Sigmoid colon (tissue), 7 donors: ENCODE measurements around the gene GDF9. TPM values are rescaled to one million over a fixed set of nuclear protein-coding genes. Genes with fewer than 3 reads are reported as not detected.

Experiments
- DNase-seq: peaks from one replicate; pipeline ENCODE4 v3.0.0-alpha.2; 2019
- H3K27ac ChIP-seq, 4 donors: fragments of 200-600 bp; sonication (generic); one replicate each; pipeline ENCODE4 v1.5.1; 2016 to 2019; ENCODE audit warnings: mild to moderate bottlenecking in 1 of 4
- H3K27me3 ChIP-seq, 3 donors: fragments of 200-600 bp; sonication (generic); one replicate each; pipeline ENCODE4 v1.5.1; 2019; ENCODE audit warnings: mild to moderate bottlenecking in 1 of 3
- H3K36me3 ChIP-seq, 4 donors: fragments of 200-600 bp; sonication (generic); one replicate each; pipeline ENCODE4 v1.5.1; 2016 to 2019
- H3K4me1 ChIP-seq, 4 donors: fragments of 200-600 bp; sonication (generic); one replicate each; pipeline ENCODE4 v1.5.1; 2017 to 2019
- H3K4me3 ChIP-seq, 4 donors: fragments of 200-600 bp; sonication (generic); one replicate each; pipeline ENCODE4 v1.5.1; 2017 to 2019; ENCODE audit warnings: mild to moderate bottlenecking in 2 of 4, moderate library complexity in 1 of 4
- H3K9me3 ChIP-seq, 4 donors: fragments of 200-600 bp in 3 of 4; sonication (generic) in 3 of 4; one replicate each; pipeline versions ENCODE4 v1.5.1 to v1.6.1; 2013 to 2019
- EP300 ChIP-seq, 4 donors: sonication (generic); formaldehyde crosslinking; IDR thresholded peaks; one replicate each; pipeline ENCODE4 v1.6.1; 2017; ENCODE audit warnings: antibody characterized with exemption in 4 of 4
- POLR2A ChIP-seq, 2 donors: fragments of 450-650 bp; IDR thresholded peaks; one replicate each; pipeline ENCODE4 v1.6.1; 2016; ENCODE audit warnings: antibody characterized with exemption in 2 of 2, mild to moderate bottlenecking in 2 of 2, moderate library complexity in 2 of 2
- POLR2AphosphoS5 ChIP-seq, 4 donors: sonication (generic); formaldehyde crosslinking; IDR thresholded peaks; one replicate each; pipeline ENCODE4 v1.6.1; 2017; ENCODE audit warnings: antibody characterized with exemption in 4 of 4
- WGBS, 2 donors: extraction: QIAGEN DNeasy Blood & Tissue Kit; methylation state at CpG; one replicate each; pipeline ENCODE4 v1.1.7; 2013; 5-methylcytosine and 5-hydroxymethylcytosine counted together
- intact Hi-C: fragments of 100-400 bp; cut with DNase I; formaldehyde crosslinking; loops from one replicate; pipeline ENCODE4 v1.15.1; 2023
- polyA plus RNA-seq, 3 donors: library from polyadenylated mRNA; stranded (reverse); fragments of 200-250 nt; gene quantifications; one replicate each; pipeline ENCODE4 v1.2.3, GENCODE V29; 2013
- total RNA-seq, 4 donors: library from RNA; depleted of rRNA; stranded (reverse); fragments of >200 nt; gene quantifications; one replicate each; pipeline ENCODE4 v1.1.0, GENCODE V29; 2016
- TF ChIP-seq, protein P1 (sequence below), 4 experiments: fragments of 450-650 bp in 3 of 4; fragments of 200-600 bp in 1 of 4; IDR thresholded peaks; one replicate each; pipeline ENCODE4 v1.5.1; 2016 to 2019; ENCODE audit warnings: antibody characterized with exemption in 4 of 4, mild to moderate bottlenecking in 3 of 4, moderate library complexity in 2 of 4
- donor health status: healthy with polysubstance abuse.
- donor health status: Bipolar disorder and iron deficiency.
- donor health status: healthy.

The GDF9 gene
- total and polyA plus RNA-seq, 7 donors = 0.22 to 1.8 (median 0.44) TPM; not detected in 3

DNA sequence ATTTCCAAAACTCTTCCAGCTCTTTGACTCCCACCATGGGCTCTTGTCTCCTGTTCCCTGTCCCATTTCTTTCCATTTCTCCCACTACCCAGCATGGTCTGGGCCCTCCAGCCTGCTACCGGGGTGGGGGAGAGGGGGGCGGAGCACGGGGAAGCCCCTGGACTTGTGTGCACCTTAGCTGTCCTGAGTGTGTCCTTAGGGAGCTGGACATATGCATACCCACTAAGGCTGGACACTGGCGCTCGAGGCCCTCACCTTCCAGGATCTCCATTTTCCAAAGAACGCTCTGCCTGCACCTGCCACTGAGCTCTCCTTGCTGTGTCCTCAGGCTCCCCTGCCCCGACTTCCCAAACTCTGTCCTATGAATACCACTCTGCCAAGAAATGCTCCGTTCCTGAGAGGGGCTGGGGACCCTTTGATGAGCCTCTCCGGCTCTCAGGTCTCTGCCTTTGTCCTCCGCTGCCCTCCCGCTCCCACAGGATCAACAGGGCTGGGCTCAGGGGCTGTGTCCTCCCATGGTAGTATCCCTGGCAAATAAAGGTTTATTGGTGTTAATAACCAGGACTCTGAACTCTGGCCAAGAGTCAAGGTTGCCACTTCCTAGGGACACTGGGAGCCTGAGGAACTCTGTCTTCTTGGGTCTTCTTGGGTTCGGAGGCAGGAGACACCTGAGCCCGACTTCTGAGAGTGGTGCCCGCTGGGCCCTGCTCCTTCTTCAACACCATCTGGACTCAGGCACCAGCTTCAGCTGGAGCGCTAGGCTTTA lies 35.0 kb downstream of the GDF9 start:
- H3K36me3 ChIP-seq = no peaks in the 10 kb centered on the region
- peaks cover 0 to 13% (median 7%) of the 10 kb centered on the region in 4 donors for H3K4me1 ChIP-seq
- no peaks in the 10 kb centered on the region for H3K9me3 ChIP-seq
- no peak for TF ChIP-seq EP300 (IDR thresholded peaks at IDR 0.05)
- no peak for TF ChIP-seq POLR2AphosphoS5 (IDR thresholded peaks at IDR 0.05)
- no peak for TF ChIP-seq POLR2A (IDR thresholded peaks at IDR 0.05)
- TF ChIP-seq, protein P1, sequence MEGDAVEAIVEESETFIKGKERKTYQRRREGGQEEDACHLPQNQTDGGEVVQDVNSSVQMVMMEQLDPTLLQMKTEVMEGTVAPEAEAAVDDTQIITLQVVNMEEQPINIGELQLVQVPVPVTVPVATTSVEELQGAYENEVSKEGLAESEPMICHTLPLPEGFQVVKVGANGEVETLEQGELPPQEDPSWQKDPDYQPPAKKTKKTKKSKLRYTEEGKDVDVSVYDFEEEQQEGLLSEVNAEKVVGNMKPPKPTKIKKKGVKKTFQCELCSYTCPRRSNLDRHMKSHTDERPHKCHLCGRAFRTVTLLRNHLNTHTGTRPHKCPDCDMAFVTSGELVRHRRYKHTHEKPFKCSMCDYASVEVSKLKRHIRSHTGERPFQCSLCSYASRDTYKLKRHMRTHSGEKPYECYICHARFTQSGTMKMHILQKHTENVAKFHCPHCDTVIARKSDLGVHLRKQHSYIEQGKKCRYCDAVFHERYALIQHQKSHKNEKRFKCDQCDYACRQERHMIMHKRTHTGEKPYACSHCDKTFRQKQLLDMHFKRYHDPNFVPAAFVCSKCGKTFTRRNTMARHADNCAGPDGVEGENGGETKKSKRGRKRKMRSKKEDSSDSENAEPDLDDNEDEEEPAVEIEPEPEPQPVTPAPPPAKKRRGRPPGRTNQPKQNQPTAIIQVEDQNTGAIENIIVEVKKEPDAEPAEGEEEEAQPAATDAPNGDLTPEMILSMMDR (IDR thresholded peaks at IDR 0.05) = no peak
- H3K27me3 ChIP-seq = peaks cover 0 to 2% (median 0%) of the 10 kb centered on the region in 3 donors
- no peak for DNase-seq
- WGBS, 2 donors = 53 to 88% methylated on average over 15 of the region's 15 CpGs
- peak overlapping the region; percentile 66 to 81 (median 74) for H3K27ac ChIP-seq
- peak overlapping the region; percentile 39 to 76 (median 60) for H3K4me3 ChIP-seq
- intact Hi-C loops = loop anchor here (2.0 to 5.0 kb wide), 2 partner anchors 36 to 221 kb away; partner anchors contain the start of genes GDF9, HSPA4 and UQCRQ

DNA sequence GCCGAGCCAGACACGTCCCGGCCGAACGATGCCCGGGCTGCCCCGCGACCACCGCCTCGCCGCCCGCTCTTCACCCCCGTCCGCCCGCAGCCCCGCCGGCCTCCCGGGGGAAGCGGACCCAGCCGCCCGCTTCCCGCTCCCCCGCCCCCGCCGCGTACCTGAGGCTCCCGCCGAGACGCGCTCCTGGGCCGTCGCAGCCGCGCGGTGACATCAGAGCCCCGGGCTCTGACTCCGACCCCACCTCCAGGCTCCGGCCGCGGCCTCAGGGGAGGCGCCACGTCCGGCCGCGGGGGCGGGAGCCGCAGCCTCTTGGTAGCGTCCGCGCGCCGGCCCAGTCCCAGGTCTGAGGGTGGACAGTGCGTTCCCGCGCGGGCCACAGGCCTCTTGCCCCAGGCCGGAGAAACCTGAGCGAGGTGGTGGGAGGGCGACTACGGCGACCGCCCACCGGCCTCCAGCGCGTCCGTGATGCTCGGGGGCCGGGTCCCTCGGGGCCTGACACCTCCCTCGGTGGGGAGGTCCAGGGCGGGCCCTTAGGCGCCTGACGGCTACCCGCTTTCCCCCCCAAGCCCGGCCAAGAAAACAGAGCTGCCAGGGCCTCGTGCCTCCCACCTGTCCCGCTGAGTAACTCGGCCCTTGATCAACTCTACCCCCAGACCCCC lies 35.7 kb downstream of the GDF9 start, which contains the start of gene SHROOM1:
Gene SHROOM1 (minus strand): TSS at position 212 of the 659 bp plus-strand sequence. CDS start 4,507 bp downstream, outside the sequence.
- Histone ChIP-seq H3K4me1 (peaks cover 0 to 13% (median 10%) of the 10 kb centered on the region in 4 donors), H3K27me3 (peaks cover 0 to 9% (median 7%) of the 10 kb centered on the region in 3 donors), H3K27ac (peak within 1 kb of the TSS; percentile 66 to 81 (median 74)), H3K9me3 (no peaks in the 10 kb centered on the region), H3K36me3 (no peaks in the 10 kb centered on the region), H3K4me3 (peak within 1 kb of the TSS; percentile 39 to 76 (median 60))
- TF ChIP-seq POLR2AphosphoS5 (IDR thresholded peaks at IDR 0.05) (peak in 2 of 4 donors; percentile 11 to 19), EP300 (IDR thresholded peaks at IDR 0.05) (no peak), POLR2A (IDR thresholded peaks at IDR 0.05) (peak in 1 of 2 donors; percentile 26)
- TF ChIP-seq, protein P1 (IDR thresholded peaks at IDR 0.05) = no peak
- intact Hi-C loops = loop anchor here (2.0 to 5.0 kb wide), 2 partner anchors 36 to 222 kb away; partner anchors contain the start of genes GDF9, HSPA4 and UQCRQ
- WGBS, 2 donors = 1 to 6% methylated on average over 78 of the region's 78 CpGs
- no peak for DNase-seq

DNA sequence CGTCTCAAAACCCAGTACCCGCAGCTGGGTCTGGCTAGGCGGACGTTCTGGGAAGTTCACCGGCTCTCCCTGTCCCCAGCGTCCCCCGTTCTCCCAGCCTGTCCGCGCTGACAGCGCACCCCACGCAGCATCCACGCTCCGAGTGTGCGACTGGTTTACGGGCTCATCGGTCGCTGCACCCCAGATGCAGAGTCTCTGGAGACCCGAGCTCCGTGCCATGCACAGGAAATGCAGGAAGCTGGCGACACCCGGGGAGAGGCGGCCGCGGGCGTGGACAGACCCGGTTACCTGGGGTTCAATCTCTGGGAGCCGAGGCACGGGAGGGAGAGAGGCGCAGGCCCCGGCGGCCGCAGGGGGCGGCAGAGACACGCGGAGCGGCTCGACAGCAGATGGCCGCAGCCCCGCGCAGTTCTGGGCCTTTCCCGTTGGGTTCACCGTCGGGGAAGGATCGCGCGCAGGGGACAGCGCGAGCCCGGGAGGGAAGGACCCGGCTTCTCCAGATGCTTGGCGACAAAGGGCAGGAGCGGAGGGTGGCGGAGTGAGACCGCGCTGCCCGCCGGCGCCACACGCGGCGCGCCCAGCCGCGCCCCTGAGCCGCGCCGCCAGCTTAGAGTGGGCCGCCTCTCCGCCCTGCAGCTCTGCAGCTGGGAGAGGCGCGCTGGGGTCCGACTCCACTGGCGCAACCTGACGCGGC lies 36.4 kb downstream of the GDF9 start:
- intact Hi-C loops = loop anchor here (2.0 to 10.0 kb wide), 3 partner anchors 37 to 222 kb away; partner anchors contain the start of genes GDF9, HSPA4, KIF3A and UQCRQ
- H3K27ac ChIP-seq = peak overlapping the region; percentile 66 to 81 (median 74)
- 1 to 3% methylated on average over 75 of the region's 75 CpGs for WGBS, 2 donors
- TF ChIP-seq POLR2A (IDR thresholded peaks at IDR 0.05) (no peak), POLR2AphosphoS5 (IDR thresholded peaks at IDR 0.05) (peak in 2 of 4 donors; percentile 28 to 40), EP300 (IDR thresholded peaks at IDR 0.05) (no peak)
- TF ChIP-seq, protein P1 (IDR thresholded peaks at IDR 0.05) = peak; percentile 69 to 93 (median 82)
- H3K36me3 ChIP-seq = no peaks in the 10 kb centered on the region
- peak overlapping the region; percentile 39 to 76 (median 60) for H3K4me3 ChIP-seq
- H3K9me3 ChIP-seq = no peaks in the 10 kb centered on the region
- peaks cover 0 to 13% (median 11%) of the 10 kb centered on the region in 4 donors for H3K4me1 ChIP-seq
- DNase-seq = peak; percentile 85
- H3K27me3 ChIP-seq = peaks cover 0 to 16% (median 12%) of the 10 kb centered on the region in 3 donors

DNA sequence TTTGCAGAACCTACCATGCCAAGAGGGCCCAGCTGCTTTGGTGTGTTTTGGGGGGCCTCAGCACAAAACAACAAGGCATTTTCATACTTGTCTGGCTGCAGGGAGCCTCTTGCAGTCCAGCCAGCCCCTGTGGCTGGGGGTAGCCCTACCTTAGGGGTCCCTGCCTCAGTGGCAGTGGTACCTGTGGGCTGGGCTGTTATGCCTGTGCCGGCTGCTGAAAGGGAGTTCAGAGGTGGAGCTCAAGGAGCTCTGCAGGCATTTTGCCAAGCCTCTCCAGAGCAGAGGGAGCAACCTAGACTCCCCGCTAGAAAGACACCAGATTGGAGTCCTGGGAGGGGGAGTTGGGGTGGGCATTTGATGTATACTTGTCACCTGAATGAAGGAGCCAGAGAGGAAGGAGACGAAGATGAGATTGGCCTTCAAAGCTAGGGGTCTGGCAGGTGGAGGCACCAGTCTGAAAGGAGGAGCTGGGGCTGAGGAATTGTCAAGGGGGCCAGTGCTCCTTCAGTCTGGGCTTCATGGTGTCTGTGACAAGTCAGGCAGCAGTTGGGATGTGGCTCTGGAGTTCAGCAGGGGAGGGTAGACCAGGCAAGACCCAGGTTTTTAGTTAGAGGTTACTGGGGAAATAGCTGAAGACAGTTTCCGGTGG lies 37.3 kb downstream of the GDF9 start:
- 16 to 67% methylated on average over 4 of the region's 4 CpGs for WGBS, 2 donors
- no peak for DNase-seq
- no peak overlapping the region for H3K27ac ChIP-seq

More for the DNA sequence above, 37.3 kb downstream of the GDF9 start:
- Histone ChIP-seq H3K4me3 (peak overlapping the region in 2 of 4 donors; percentile 51 to 76), H3K4me1 (peaks cover 0 to 13% (median 11%) of the 10 kb centered on the region in 4 donors), H3K27me3 (peaks cover 0 to 18% (median 12%) of the 10 kb centered on the region in 3 donors), H3K36me3 (no peaks in the 10 kb centered on the region), H3K9me3 (no peaks in the 10 kb centered on the region)
- intact Hi-C loops = loop anchor here (10.0 kb wide), 1 partner anchor 94 kb away; the partner anchor contains the start of gene KIF3A
- TF ChIP-seq POLR2AphosphoS5 (IDR thresholded peaks at IDR 0.05) = no peak
- TF ChIP-seq POLR2A (IDR thresholded peaks at IDR 0.05) = no peak
- no peak for TF ChIP-seq EP300 (IDR thresholded peaks at IDR 0.05)
- TF ChIP-seq, protein P1 (IDR thresholded peaks at IDR 0.05) = no peak
